Prostate gland (tissue), 2 donors: ENCODE results near the gene PSEN1.

Experiments
- CTCF ChIP-seq, 4 experiments: fragments of 200-600 bp in 2 of 4; fragments of 450-650 bp in 2 of 4; sonication (generic) in 2 of 4; IDR thresholded peaks; 1 replicate in 3 of 4; 2 replicates in 1 of 4; pipeline ENCODE4 v1.5.1; 2016 to 2019; ENCODE audit warnings: antibody characterized with exemption in 4 of 4, mild to moderate bottlenecking in 2 of 4, moderate library complexity in 2 of 4
- POLR2A ChIP-seq: fragments of 450-650 bp; IDR thresholded peaks from one replicate; pipeline ENCODE4 v1.6.1; 2016; ENCODE audit warnings: antibody characterized with exemption, mild to moderate bottlenecking
- POLR2AphosphoS5 ChIP-seq: sonication (generic); formaldehyde crosslinking; IDR thresholded peaks from one replicate; pipeline ENCODE4 v1.6.1; 2017; ENCODE audit warnings: antibody characterized with exemption

GRCh38 chr14:73208846-73209245 lies 72.5 kb downstream of the PSEN1 start:
- TF ChIP-seq CTCF (IDR thresholded peaks at IDR 0.05): no peak
- no peak for TF ChIP-seq POLR2AphosphoS5
- no peak for TF ChIP-seq POLR2A
